K562 (cell line): ENCODE data around the gene MAP1A. TPM values are rescaled to one million over a fixed set of nuclear protein-coding genes. Genes with fewer than 3 reads are reported as not detected.

Source experiments
- CREB1 ChIP-seq, 2 experiments: sonication (generic) in 1 of 2; formaldehyde crosslinking in 1 of 2; IDR thresholded peaks; 2 replicates each; pipeline versions ENCODE4 v1.6.1 to v1.8.0; 2012 to 2022; ENCODE audit warnings: inconsistent platforms in 1 of 2, mild to moderate bottlenecking in 1 of 2, missing genetic modification reagents in 1 of 2, moderate library complexity in 1 of 2
- E2F3 ChIP-seq: fragments of 250-450 bp; sonication (Bioruptor Pico); IDR thresholded peaks from 2 replicates; pipeline ENCODE4 v1.4.0; 2020; ENCODE audit warnings: mild to moderate bottlenecking
- ELK3 ChIP-seq: fragments of 450-650 bp; formaldehyde crosslinking; IDR thresholded peaks from 2 replicates; pipeline ENCODE4 v1.4.0; 2020; ENCODE audit warnings: mild to moderate bottlenecking
- HNRNPLL ChIP-seq: fragments of 200-400 bp; formaldehyde crosslinking; IDR thresholded peaks from 2 replicates; pipeline ENCODE4 v1.6.1; 2017; ENCODE audit warnings: low read length, low read depth, mild to moderate bottlenecking; ENCODE audit not compliant: poor library complexity, severe bottlenecking
- JUNB ChIP-seq: fragments of 450-650 bp; formaldehyde crosslinking; conservative IDR thresholded peaks from 2 replicates; pipeline ENCODE4 v1.4.0; 2020; ENCODE audit warnings: mild to moderate bottlenecking
- MED1 ChIP-seq: sonication (generic); formaldehyde crosslinking; IDR thresholded peaks from 2 replicates; pipeline ENCODE4 v1.8.1; 2023; ENCODE audit warnings: missing genetic modification reagents, borderline replicate concordance
- MNT ChIP-seq, 2 experiments: fragments of 450-650 bp; conservative IDR thresholded peaks; 2 replicates each; pipeline ENCODE4 v1.6.1; 2017; ENCODE audit warnings: mild to moderate bottlenecking in 2 of 2, moderate library complexity in 2 of 2
- MTF1 ChIP-seq: fragments of 250-450 bp; sonication (Bioruptor Pico); IDR thresholded peaks from 2 replicates; pipeline ENCODE4 v1.9.0; 2021; ENCODE audit warnings: moderate library complexity, mild to moderate bottlenecking, inconsistent platforms, borderline replicate concordance
- PHF8 ChIP-seq: fragments of 200-600 bp; sonication (generic); IDR thresholded peaks from 2 replicates; pipeline ENCODE4 v1.6.1; 2012; ENCODE audit warnings: mixed run types, mild to moderate bottlenecking, inconsistent platforms, low read length, moderate library complexity, borderline replicate concordance
- POLR2H ChIP-seq: IDR thresholded peaks from 2 replicates; pipeline ENCODE4 v1.6.1; 2016; ENCODE audit warnings: missing genetic modification characterization, low read depth, mild to moderate bottlenecking, control low read depth, missing compliant biosample characterization, moderate library complexity
- RBBP5 ChIP-seq: fragments of 200-600 bp; sonication (generic); IDR thresholded peaks from 2 replicates; pipeline ENCODE4 v1.6.1; 2012; ENCODE audit warnings: borderline replicate concordance, mild to moderate bottlenecking, low read length, control low read depth, inconsistent platforms; ENCODE audit not compliant: insufficient read depth, poor library complexity, severe bottlenecking
- RUNX1 ChIP-seq: sonication (generic); IDR thresholded peaks from 2 replicates; pipeline ENCODE4 v1.6.1; 2016; ENCODE audit warnings: antibody characterized with exemption, low read depth
- SOX6 ChIP-seq: fragments of 450-650 bp; IDR thresholded peaks from 2 replicates; pipeline ENCODE4 v1.6.1; 2014; ENCODE audit warnings: mild to moderate bottlenecking
- TCF7L2 ChIP-seq: fragments of 150-350 bp; IDR thresholded peaks from 2 replicates; pipeline ENCODE4 v1.6.1; 2016; ENCODE audit warnings: low read depth, mild to moderate bottlenecking, low read length, moderate library complexity
- ZBTB1 ChIP-seq: sonication (generic); formaldehyde crosslinking; IDR thresholded peaks from 2 replicates; pipeline ENCODE4 v1.8.1; 2023; ENCODE audit warnings: missing genetic modification reagents, low read depth, mild to moderate bottlenecking, borderline replicate concordance
- ZEB2 ChIP-seq: fragments of 450-650 bp; IDR thresholded peaks from 2 replicates; pipeline ENCODE4 v1.6.1; 2016
- ZFPM2 ChIP-seq: fragments of 250-450 bp; sonication (Bioruptor Pico); IDR thresholded peaks from 2 replicates; pipeline ENCODE4 v1.5.1; 2022; ENCODE audit warnings: mild to moderate bottlenecking
- ZNF23 ChIP-seq: fragments of 250-450 bp; sonication (Bioruptor Pico); IDR thresholded peaks from 2 replicates; pipeline ENCODE4 v1.4.0; 2020; ENCODE audit warnings: mild to moderate bottlenecking
- ZNF408 ChIP-seq: fragments of 250-450 bp; sonication (Bioruptor Pico); IDR thresholded peaks from 2 replicates; pipeline ENCODE4 v1.4.0; 2020; ENCODE audit warnings: low read depth, mild to moderate bottlenecking, moderate library complexity
- ZNF586 ChIP-seq: fragments of 450-650 bp; formaldehyde crosslinking; conservative IDR thresholded peaks from 2 replicates; pipeline ENCODE4 v1.4.0; 2020; ENCODE audit warnings: mild to moderate bottlenecking, moderate library complexity
- polyA plus RNA-seq, 8 experiments: library from polyadenylated mRNA; depleted of rRNA in 4 of 8; stranded (reverse) in 5 of 8; unstranded in 3 of 8; fragments of >200 nt; fragmentation: Nextera tagmentation in 2 of 8; fragmentation: Illumina TruSeq in 1 of 8; extraction: Ambion mirVana in 2 of 8; extraction: Trizol in 1 of 8; gene quantifications; 2 replicates each; pipeline versions ENCODE4 v1.2.1 to v1.2.3, GENCODE V29; 2011 to 2014; ENCODE audit warnings: inconsistent platforms in 1 of 8, missing spikeins in 1 of 8
- total RNA-seq, 7 experiments: library from RNA; depleted of rRNA in 6 of 7; stranded (reverse); fragments of >200 nt in 6 of 7; fragmentation: Illumina TruSeq in 2 of 7; extraction: Trizol in 2 of 7; gene quantifications; 2 replicates each; pipeline versions ENCODE4 v1.2.1 to v1.2.3, GENCODE V29; 2011 to 2021; ENCODE audit warnings: low replicate concordance in 1 of 7

The MAP1A gene
- total and polyA plus RNA-seq, 9 of the 15 experiments (the other 6 are each of a cell fraction or from before 2014, with no cell fraction given): 2.0 to 20.3 (median 7.3) TPM

DNA sequence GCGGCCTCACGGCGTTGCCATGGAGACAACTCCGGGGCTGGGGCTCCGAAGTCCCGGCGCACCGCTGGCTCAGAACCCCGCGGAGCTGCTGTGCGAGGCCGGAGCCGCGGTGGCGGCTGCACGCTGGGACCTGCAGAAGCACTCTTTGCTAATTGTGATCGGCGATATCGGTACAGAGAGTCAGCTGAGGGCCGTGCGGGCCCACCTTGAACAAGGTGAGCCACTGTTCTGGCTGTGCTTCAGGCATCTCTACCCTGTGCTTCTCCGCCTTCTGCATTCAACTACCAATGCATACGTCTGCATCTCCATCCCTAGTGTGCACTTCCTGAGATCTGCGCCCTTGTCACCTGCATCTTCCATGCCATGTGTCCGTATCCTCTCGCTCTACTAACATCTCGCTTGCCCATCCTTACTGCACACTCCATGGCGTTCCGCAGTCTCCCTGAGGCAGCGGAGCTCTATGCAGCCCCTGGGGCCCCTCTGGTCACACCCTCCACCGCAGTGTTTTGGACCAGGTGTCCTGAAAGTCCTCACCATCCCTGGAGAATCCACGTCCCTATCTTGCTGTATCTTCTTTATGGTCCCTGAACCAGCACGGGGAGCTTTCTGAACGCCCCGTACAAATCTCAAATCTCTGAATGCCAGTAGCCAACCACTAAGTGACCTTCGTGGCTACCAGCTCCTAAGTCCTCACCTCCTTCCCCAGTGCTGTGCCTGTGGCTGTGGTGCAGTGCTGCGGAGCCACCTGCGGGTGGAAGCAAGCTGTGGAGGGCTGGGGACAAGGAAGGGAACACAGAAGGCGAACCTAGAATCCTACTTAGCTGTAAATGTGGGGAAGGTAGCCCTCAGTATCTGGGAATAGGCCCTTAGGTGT is 6.2 kb upstream of the MAP1A start (continued):
- TF ChIP-seq MTF1 (CRISPR knock-in tag): no peak
- TF ChIP-seq ZBTB1 (CRISPR knock-in tag): no peak; the same call in 1 of the 2 replicates
- TF ChIP-seq RBBP5: peak; percentile 50
- TF ChIP-seq CREB1 (IDR thresholded peaks at IDR 0.05): no peak
- TF ChIP-seq CREB1 (CRISPR knock-in tag; IDR thresholded peaks at IDR 0.05): 0 out of 2 replicates have a peak, but pooled peaks have one; percentile 22
- 0 out of 2 replicates have a peak, but pooled peaks have one; percentile 29 for TF ChIP-seq E2F3 (CRISPR knock-in tag)
- no peak for TF ChIP-seq RUNX1
- 0 out of 2 replicates have a peak, but pooled peaks have one; percentile 51 for TF ChIP-seq ZFPM2 (CRISPR knock-in tag)
- TF ChIP-seq JUNB (CRISPR knock-in tag): no peak
- TF ChIP-seq ELK3 (CRISPR knock-in tag): no peak
- peak; percentile 97 for TF ChIP-seq HNRNPLL
- TF ChIP-seq MED1: 0 out of 2 replicates have a peak, but pooled peaks have one; percentile 37
- no peak; a peak in 1 of 4 replicates for TF ChIP-seq MNT (conservative IDR thresholded peaks at IDR 0.05)
- TF ChIP-seq POLR2H (tag): no peak
- TF ChIP-seq SOX6: no peak
- no peak for TF ChIP-seq ZNF23 (CRISPR knock-in tag)
- TF ChIP-seq TCF7L2: no peak
- TF ChIP-seq ZNF408 (CRISPR knock-in tag): no peak
- no peak for TF ChIP-seq PHF8
- no peak for TF ChIP-seq ZEB2
- no peak for TF ChIP-seq ZNF586
